ENCODE data around the gene PRELID3B. TPM values are rescaled to one million over a fixed set of nuclear protein-coding genes. Genes with fewer than 3 reads are reported as not detected.

Gene PRELID3B
- total RNA-seq, 1 donor from 2014 or later = 38.6 TPM

DNA sequence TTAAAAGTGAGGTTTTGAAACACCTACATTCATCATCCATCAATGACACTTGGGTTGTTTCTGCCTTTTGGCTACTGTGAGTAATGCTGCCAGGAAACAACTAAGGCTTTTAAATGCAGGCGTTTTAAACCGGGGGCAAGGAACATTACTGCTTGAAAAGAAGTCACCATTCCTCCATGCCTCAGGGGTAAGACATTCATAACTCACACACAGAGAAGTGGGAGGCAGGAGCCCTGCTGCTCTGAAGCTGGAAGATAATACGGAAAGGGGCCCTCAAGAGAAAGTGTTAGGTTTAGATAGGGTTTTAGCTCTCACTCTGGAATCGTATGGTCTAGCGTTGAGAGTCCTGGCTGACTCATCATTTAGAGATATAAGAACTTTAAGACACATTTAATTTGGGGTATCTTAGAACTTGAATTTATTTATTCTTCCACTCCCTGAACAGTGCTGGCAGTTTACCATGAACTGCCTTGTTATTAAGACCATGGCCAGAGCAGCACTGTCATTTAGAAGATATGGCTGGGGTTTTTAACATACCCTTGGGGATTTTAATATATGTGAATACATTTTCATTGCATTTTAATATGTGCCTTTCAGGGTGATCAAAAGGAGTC lies 21.5 kb downstream of the PRELID3B start:
- no peaks in the 10 kb centered on the region for H3K9me3 ChIP-seq (ENCODE audit: control insufficient read depth in 3 of 3, low read length in 3 of 3)
- no peak overlapping the region for H3K9ac ChIP-seq (ENCODE audit: low read depth in 1 of 3, low read length in 3 of 3)
- H3K27ac ChIP-seq (ENCODE audit: low read depth, low read length) = no peak overlapping the region
- H3K4me1 ChIP-seq (ENCODE audit: control insufficient read depth in 3 of 3, insufficient read depth in 3 of 3, low read length in 3 of 3) = peaks cover 4 to 12% (median 6%) of the 10 kb centered on the region in 3 donors
- H3K36me3 ChIP-seq (ENCODE audit: control insufficient read depth in 3 of 3, insufficient read depth in 3 of 3, low read length in 3 of 3) = peaks cover 26 to 33% (median 29%) of the 10 kb centered on the region in 3 donors
- no peaks in the 10 kb centered on the region for H3K27me3 ChIP-seq (ENCODE audit: control insufficient read depth in 3 of 3, insufficient read depth in 3 of 3, low read length in 3 of 3)
- H3K4me3 ChIP-seq (ENCODE audit: low read length in 3 of 3) = no peak overlapping the region

DNA sequence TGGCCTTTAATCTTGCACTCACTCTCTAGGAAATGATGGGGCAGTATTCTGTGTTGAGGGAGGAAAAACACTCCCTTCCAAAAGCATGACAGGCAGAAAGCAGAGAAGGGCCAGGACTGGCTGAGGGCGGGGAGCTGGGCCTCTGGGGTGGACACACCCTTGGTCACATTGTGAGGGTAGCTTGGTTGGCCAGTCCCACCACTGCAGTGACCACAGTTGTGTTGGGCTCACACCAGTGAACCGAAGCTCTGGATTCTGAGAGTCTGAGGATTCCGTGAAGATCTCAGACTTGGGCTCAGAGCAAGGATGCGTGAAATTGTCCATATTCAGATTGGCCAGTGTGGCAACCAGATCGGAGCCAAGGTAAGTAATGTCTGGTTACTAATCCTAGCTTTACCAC lies 23.4 kb downstream of the PRELID3B start, which contains the start of gene TUBB1:
Gene TUBB1 (plus strand): TSS at position 213 of the 400 bp plus-strand sequence. CDS start 94 bp downstream, at position 307.
- H3K4me1 ChIP-seq (ENCODE audit: control insufficient read depth in 3 of 3, insufficient read depth in 3 of 3, low read length in 3 of 3) = peaks cover 0 to 4% (median 0%) of the 10 kb centered on the region in 3 donors
- peaks cover 12 to 17% (median 15%) of the 10 kb centered on the region in 3 donors for H3K36me3 ChIP-seq (ENCODE audit: control insufficient read depth in 3 of 3, insufficient read depth in 3 of 3, low read length in 3 of 3)
- no peak within 1 kb of the TSS for H3K9ac ChIP-seq (ENCODE audit: low read depth in 1 of 3, low read length in 3 of 3)
- H3K9me3 ChIP-seq (ENCODE audit: control insufficient read depth in 3 of 3, low read length in 3 of 3) = no peaks in the 10 kb centered on the region
- H3K27me3 ChIP-seq (ENCODE audit: control insufficient read depth in 3 of 3, insufficient read depth in 3 of 3, low read length in 3 of 3) = no peaks in the 10 kb centered on the region
- H3K27ac ChIP-seq (ENCODE audit: low read depth, low read length) = no peak within 1 kb of the TSS
- no peak within 1 kb of the TSS for H3K4me3 ChIP-seq (ENCODE audit: low read length in 3 of 3)

DNA sequence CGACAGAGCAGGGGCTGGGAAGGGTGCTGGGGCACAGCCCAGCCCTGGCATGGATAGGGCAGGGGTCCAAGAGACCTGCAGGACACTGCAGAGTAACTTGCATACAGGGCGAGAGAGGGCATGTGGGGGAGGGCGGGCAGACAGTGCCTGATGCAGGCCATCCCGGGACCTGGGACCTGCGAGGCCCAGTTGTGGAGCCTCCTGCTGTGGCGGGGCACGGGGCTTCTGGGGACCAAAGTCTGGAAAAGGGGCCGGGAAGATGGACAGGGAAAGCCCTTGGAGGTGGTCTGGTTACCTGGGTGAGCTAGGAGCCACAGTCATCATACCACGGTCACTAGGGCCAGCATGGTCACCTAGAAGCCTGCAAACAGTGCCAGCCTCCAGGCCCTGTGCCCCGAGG lies 23.8 kb downstream of the PRELID3B start:
- Histone ChIP-seq H3K4me3 (ENCODE audit: low read length in 3 of 3) (no peak overlapping the region), H3K9ac (ENCODE audit: low read depth in 1 of 3, low read length in 3 of 3) (no peak overlapping the region), H3K4me1 (ENCODE audit: control insufficient read depth in 3 of 3, insufficient read depth in 3 of 3, low read length in 3 of 3) (peaks cover 0 to 4% (median 0%) of the 10 kb centered on the region in 3 donors), H3K27ac (ENCODE audit: low read depth, low read length) (no peak overlapping the region), H3K27me3 (ENCODE audit: control insufficient read depth in 3 of 3, insufficient read depth in 3 of 3, low read length in 3 of 3) (no peaks in the 10 kb centered on the region), H3K9me3 (ENCODE audit: control insufficient read depth in 3 of 3, low read length in 3 of 3) (no peaks in the 10 kb centered on the region), H3K36me3 (ENCODE audit: control insufficient read depth in 3 of 3, insufficient read depth in 3 of 3, low read length in 3 of 3) (peaks cover 8 to 13% (median 11%) of the 10 kb centered on the region in 3 donors)

DNA sequence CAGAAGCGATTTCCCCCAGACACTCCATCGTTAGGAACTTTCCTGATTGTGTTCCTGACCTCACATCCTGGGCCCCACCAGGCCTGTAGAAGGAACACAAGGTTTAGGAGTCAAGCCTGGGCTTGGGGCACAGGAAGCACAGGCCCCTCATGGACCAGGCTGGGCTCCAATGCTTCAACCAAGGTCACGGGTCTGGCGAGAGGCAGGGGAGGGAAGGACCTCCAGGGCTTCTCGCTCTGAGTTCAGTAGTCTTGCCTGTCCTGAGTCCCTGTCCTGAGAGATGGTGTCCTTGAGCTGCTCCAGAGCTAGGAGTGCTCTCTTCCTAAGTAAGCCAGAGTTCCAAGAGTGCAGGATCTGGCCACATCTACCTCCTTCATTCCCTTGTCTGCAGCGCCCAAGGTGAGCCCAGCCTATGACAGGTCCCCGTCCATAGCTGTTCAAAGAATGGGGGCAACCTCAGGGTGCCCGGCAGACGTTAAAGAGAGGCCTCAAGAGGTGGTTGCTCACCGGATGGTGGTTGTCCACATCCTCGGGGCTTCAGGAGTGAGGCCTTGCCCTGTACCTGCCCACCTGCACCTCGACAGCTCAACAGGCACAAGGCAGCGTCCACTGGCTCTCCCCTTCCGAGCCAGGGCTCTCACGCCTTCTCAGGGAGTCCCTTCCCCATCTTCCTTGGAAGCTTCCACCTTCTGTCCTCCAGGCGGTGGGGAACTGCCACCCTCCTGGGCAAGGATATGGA lies 24.9 kb downstream of the PRELID3B start:
- no peak overlapping the region for H3K27ac ChIP-seq (ENCODE audit: low read depth, low read length)
- H3K9me3 ChIP-seq (ENCODE audit: control insufficient read depth in 3 of 3, low read length in 3 of 3) = no peaks in the 10 kb centered on the region
- H3K4me3 ChIP-seq (ENCODE audit: low read length in 3 of 3) = no peak overlapping the region
- peaks cover 0 to 4% (median 0%) of the 10 kb centered on the region in 3 donors for H3K4me1 ChIP-seq (ENCODE audit: control insufficient read depth in 3 of 3, insufficient read depth in 3 of 3, low read length in 3 of 3)
- no peaks in the 10 kb centered on the region for H3K27me3 ChIP-seq (ENCODE audit: control insufficient read depth in 3 of 3, insufficient read depth in 3 of 3, low read length in 3 of 3)
- H3K9ac ChIP-seq (ENCODE audit: low read depth in 1 of 3, low read length in 3 of 3) = no peak overlapping the region
- peaks cover 1 to 2% (median 2%) of the 10 kb centered on the region in 3 donors for H3K36me3 ChIP-seq (ENCODE audit: control insufficient read depth in 3 of 3, insufficient read depth in 3 of 3, low read length in 3 of 3)

DNA sequence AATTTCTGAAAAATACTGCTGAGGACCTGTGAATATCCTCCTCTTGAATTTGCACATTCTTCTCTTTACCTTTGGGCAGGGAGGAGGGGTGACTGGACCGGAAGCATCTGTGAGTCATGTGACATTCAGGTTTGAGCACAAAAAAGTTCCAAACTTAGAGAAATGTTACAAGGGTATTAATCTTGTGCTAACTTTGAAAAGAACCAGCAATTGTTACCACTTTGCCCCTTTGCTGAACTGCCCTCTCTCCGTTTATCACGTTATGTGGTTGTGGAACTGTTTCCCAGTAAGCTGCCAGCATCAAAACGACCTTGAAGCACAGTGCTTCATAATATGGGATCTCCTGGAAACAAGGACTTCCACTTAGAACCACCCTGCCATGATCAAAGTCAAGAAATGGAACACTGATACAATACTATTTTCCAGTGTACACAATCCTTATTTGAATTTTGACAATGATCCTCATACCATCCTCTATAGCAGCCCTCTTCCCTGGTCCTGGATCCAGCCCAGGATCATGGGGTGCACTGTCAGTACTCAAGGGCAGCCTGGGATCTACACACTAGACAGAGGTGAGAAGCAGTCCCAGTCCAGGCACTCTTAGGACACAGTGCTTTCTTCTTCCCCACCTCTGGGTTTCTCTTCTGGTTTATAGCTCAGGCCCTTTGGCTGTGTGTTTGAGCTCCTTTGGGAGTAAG lies 25.6 kb downstream of the PRELID3B start:
- Histone ChIP-seq H3K9me3 (ENCODE audit: control insufficient read depth in 3 of 3, low read length in 3 of 3) (no peaks in the 10 kb centered on the region), H3K36me3 (ENCODE audit: control insufficient read depth in 3 of 3, insufficient read depth in 3 of 3, low read length in 3 of 3) (no peaks in the 10 kb centered on the region), H3K27me3 (ENCODE audit: control insufficient read depth in 3 of 3, insufficient read depth in 3 of 3, low read length in 3 of 3) (no peaks in the 10 kb centered on the region), H3K4me1 (ENCODE audit: control insufficient read depth in 3 of 3, insufficient read depth in 3 of 3, low read length in 3 of 3) (peaks cover 0 to 4% (median 0%) of the 10 kb centered on the region in 3 donors), H3K27ac (ENCODE audit: low read depth, low read length) (no peak overlapping the region), H3K4me3 (ENCODE audit: low read length in 3 of 3) (no peak overlapping the region), H3K9ac (ENCODE audit: low read depth in 1 of 3, low read length in 3 of 3) (no peak overlapping the region)

DNA sequence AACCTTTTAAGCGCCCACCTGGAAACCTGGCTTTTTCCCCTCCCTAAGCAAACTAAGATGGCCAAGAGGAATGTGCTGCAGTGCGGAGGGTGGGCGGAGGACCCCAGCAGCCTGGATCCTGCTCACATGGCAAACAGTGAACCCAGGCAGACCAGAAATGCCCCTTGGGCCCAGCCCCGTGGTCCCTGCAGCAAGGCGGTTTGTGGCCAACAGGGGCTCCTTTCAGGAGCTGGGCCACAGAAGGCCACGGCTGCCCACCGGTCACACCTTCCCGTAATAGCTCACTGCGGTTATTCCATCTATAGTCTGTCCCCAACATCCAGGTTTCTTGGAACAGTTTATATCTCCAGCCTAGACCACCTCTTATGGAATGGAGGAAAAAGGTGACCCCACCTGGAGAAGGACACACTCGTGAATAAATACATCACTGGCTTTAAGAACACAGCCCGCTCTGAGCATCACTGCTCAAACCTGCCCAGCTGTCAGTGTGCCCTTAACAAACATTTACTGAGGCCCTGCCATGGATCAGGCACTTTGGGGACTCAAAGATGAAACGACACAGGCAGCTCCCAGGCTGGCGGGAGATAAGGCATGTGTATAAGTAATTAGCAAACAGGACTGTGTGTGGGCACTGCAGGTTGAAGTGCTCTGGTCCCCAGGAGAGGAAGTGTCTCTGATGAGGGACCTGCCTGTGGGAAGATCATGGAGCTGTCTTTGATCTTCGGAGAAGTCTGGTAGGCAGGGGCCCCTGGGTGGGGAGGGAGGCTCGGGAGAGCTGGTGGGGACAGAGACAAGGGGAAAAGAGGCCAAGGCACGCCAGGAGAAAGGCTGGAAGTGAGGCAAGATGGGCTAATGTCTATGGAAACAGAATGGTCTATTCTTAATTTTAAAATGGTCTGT lies 26.5 kb downstream of the PRELID3B start:
- H3K4me1 ChIP-seq (ENCODE audit: control insufficient read depth in 3 of 3, insufficient read depth in 3 of 3, low read length in 3 of 3) = peaks cover 1 to 9% (median 6%) of the 10 kb centered on the region in 3 donors
- no peaks in the 10 kb centered on the region for H3K27me3 ChIP-seq (ENCODE audit: control insufficient read depth in 3 of 3, insufficient read depth in 3 of 3, low read length in 3 of 3)
- H3K4me3 ChIP-seq (ENCODE audit: low read length in 3 of 3) = no peak overlapping the region
- no peak overlapping the region for H3K9ac ChIP-seq (ENCODE audit: low read depth in 1 of 3, low read length in 3 of 3)
- H3K9me3 ChIP-seq (ENCODE audit: control insufficient read depth in 3 of 3, low read length in 3 of 3) = no peaks in the 10 kb centered on the region
- H3K27ac ChIP-seq (ENCODE audit: low read depth, low read length) = no peak overlapping the region
- H3K36me3 ChIP-seq (ENCODE audit: control insufficient read depth in 3 of 3, insufficient read depth in 3 of 3, low read length in 3 of 3) = no peaks in the 10 kb centered on the region

DNA sequence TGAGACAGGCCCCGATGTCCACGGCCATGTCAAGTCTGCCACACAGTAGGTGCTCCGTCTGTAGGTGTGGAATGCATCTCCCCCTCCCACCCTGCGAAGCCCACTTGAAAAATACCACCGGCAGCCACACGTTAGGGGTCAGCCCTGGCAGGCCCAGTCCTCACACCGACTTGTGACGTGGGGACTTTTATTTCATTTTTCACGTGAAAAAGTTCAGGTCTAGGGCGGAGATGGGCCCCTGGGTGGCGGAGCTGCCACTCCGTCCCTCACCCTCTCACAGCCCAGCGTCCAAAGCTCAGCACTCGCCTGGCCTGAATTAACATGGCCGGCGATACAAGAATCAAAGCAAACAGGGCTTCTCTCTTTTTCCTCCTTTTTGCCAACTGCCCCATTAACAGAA lies 27.2 kb downstream of the PRELID3B start:
- H3K27me3 ChIP-seq (ENCODE audit: control insufficient read depth in 3 of 3, insufficient read depth in 3 of 3, low read length in 3 of 3) = no peaks in the 10 kb centered on the region
- no peak overlapping the region for H3K4me3 ChIP-seq (ENCODE audit: low read length in 3 of 3)
- H3K36me3 ChIP-seq (ENCODE audit: control insufficient read depth in 3 of 3, insufficient read depth in 3 of 3, low read length in 3 of 3) = no peaks in the 10 kb centered on the region
- no peaks in the 10 kb centered on the region for H3K9me3 ChIP-seq (ENCODE audit: control insufficient read depth in 3 of 3, low read length in 3 of 3)
- H3K4me1 ChIP-seq (ENCODE audit: control insufficient read depth in 3 of 3, insufficient read depth in 3 of 3, low read length in 3 of 3) = peaks cover 8 to 15% (median 8%) of the 10 kb centered on the region in 3 donors
- H3K27ac ChIP-seq (ENCODE audit: low read depth, low read length) = no peak overlapping the region
- no peak overlapping the region for H3K9ac ChIP-seq (ENCODE audit: low read depth in 1 of 3, low read length in 3 of 3)

DNA sequence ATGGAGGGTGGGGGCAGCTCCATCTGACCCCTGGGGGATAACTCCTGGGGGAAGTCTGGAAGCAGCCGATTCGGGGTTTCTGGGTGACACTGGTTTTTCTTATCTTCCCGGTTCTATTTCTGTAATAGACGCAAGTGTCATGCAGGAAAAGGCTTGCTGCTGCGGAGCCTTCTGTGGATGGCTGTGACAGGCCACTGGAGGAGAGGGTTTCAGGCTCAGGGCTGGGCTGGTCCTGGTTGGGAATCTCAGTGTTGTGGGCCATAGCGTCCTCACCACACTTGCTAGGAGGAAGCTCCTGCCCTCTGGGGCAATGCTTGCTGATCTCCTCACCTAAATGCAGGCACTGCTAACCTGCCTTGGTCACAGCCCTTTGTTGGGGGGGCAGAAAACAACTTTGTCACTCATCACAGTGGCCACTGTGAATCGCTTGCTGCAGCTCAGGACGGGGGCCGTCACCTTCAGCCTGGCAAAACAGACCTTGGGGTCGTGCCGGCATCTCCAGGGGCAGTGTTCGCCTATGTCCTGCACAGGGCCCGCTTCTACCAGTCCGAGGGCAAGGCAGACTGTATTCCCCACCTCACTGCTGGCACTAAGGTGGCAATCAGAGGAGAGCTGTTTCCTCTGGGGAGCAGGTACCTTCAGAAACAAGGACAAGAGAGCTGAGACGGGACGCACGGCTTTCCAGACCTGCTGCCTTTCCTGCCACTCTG lies 27.8 kb downstream of the PRELID3B start:
- H3K36me3 ChIP-seq (ENCODE audit: control insufficient read depth in 3 of 3, insufficient read depth in 3 of 3, low read length in 3 of 3) = no peaks in the 10 kb centered on the region
- no peak overlapping the region for H3K4me3 ChIP-seq (ENCODE audit: low read length in 3 of 3)
- H3K9me3 ChIP-seq (ENCODE audit: control insufficient read depth in 3 of 3, low read length in 3 of 3) = no peaks in the 10 kb centered on the region
- no peaks in the 10 kb centered on the region for H3K27me3 ChIP-seq (ENCODE audit: control insufficient read depth in 3 of 3, insufficient read depth in 3 of 3, low read length in 3 of 3)
- no peak overlapping the region for H3K9ac ChIP-seq (ENCODE audit: low read depth in 1 of 3, low read length in 3 of 3)
- peaks cover 8 to 17% (median 8%) of the 10 kb centered on the region in 3 donors for H3K4me1 ChIP-seq (ENCODE audit: control insufficient read depth in 3 of 3, insufficient read depth in 3 of 3, low read length in 3 of 3)
- no peak overlapping the region for H3K27ac ChIP-seq (ENCODE audit: low read depth, low read length)

Measured in skeletal muscle tissue (tissue), 4 donors.